HG03045 (cell line): ENCODE data around the gene UGT2B7.
"Not testable (repeated sequence)": the region's sequence is repeated elsewhere in the genome, so short reads cannot be mapped to it uniquely, and the experiment has no call there.

Experiments used
- ATAC-seq: cut with Tn5 transposase; IDR thresholded peaks from one replicate; pipeline ENCODE4 v1.9.1; 2021; ENCODE audit warnings: mild to moderate bottlenecking, moderate library complexity; ENCODE audit not compliant: unreplicated experiment

The UGT2B7 gene

DNA sequence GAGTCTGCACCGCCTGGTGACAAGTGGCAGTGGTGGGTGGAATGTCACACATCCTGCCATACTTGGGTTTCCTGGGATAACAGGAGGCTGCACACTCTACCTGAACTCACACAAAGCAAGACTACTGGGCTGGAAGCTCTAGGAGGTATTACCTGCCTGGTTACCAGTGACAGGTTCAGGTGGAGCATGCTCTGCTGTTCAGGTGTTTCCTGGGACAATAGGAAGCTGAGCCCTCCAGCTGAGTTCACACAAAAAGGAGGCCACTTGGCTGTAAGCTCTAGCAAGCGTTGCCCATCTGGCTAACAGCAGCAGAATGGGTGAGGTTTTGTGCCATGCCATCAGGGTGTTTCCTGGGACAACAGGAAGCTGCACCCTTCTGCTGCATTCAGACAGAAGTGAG lies 17.4 kb upstream of the UGT2B7 start:
- ATAC-seq = no peak

DNA sequence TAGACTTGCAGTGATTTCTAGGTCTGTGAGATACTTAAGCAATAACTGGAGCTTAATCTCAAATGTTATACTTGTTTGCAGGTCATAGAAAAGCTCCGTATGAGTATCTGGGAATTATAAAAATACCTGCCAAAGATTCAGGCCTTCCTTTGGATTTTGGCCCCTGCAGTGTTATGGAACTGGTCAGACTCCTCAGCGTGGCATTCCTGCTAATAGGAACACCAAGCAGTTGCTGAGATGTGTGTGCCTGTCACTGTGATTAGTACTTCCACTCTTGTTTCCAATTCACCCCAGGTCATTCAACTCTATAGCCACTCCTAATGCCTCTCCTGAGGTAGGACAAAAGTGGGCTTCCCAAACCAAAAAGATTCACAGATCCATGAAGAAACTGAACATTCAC lies 7.8 kb upstream of the UGT2B7 start:
- no peak for ATAC-seq

DNA sequence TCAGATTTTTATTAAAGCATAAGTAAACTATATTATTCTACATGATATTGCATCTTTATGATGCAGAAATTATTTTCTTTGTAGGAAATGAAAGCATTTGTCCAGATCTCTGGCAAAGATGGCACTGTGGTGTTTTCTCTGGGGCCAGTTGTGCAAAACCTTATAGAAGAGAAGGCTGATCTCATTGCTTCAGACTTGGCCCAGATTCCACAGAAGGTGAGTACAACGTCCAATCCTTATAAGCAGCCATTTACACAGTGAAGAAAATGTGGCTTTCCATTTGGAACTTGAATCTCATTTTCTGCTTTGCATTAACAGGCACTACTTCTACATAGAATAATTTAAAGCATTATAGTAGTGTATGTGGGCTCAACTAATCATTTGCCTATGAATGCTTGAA lies 6.9 kb upstream of the UGT2B7 start:
- no peak for ATAC-seq

GRCh38 chr4:69092190-69092589 lies 4.1 kb upstream of the UGT2B7 start:
- ATAC-seq = no peak

- ATAC-seq = no peak
Observed at GRCh38 chr4:69092980-69093568, 3.2 kb upstream of the UGT2B7 start.

- no peak for ATAC-seq
Observed at GRCh38 chr4:69093681-69094080, 2.6 kb upstream of the UGT2B7 start.

GRCh38 chr4:69095301-69095731 lies 958 bp upstream of the UGT2B7 start:
- ATAC-seq = no peak

- ATAC-seq = no peak
Observed at GRCh38 chr4:69096810-69097209, 536 bp downstream of the UGT2B7 start.

- ATAC-seq = no peak
Observed at GRCh38 chr4:69098470-69098869, 2.2 kb downstream of the UGT2B7 start.

- no peak for ATAC-seq
Observed at GRCh38 chr4:69099910-69100309, 3.6 kb downstream of the UGT2B7 start.

- not testable (repeated sequence) for ATAC-seq
Observed at GRCh38 chr4:69102668-69103067, 6.4 kb downstream of the UGT2B7 start.

- ATAC-seq = no peak
Observed at GRCh38 chr4:69104719-69105275, 8.5 kb downstream of the UGT2B7 start.

GRCh38 chr4:69115151-69115850 lies 19.0 kb downstream of the UGT2B7 start:
- ATAC-seq = not testable (repeated sequence)

- ATAC-seq = no peak
Observed at GRCh38 chr4:69115851-69116213, 19.6 kb downstream of the UGT2B7 start.

DNA sequence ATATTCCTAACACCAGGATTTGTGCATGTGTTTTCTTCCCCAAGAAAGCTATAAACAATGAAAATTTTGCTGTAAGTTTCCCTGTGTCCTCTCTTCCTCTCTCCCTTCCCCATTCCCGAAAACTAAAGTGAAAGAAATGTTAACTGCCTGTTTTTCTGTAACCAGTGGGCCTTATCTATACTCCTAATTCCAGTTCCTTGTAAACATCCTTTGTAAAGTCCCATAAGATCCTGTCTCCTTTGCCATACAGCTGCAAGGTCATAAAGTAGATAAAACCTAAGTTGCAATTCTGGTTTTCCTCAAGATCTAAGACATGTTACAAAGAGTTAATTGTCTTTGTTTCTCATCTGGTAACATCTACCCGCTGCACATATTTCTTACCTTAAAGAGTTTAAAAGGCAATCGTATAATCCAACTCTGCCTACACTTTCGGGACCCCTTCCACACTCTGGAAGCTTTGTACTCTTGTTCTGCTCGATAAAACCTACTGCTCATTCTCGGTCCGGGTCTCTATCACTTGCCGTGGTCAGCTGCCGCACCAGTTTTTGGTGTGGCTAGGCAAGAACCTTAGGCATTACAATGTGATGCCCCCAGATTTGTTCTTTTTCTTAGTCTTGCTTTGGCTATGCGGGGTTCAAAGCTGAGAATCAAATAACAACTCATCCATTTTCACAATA lies 20.5 kb downstream of the UGT2B7 start:
- no peak for ATAC-seq

DNA sequence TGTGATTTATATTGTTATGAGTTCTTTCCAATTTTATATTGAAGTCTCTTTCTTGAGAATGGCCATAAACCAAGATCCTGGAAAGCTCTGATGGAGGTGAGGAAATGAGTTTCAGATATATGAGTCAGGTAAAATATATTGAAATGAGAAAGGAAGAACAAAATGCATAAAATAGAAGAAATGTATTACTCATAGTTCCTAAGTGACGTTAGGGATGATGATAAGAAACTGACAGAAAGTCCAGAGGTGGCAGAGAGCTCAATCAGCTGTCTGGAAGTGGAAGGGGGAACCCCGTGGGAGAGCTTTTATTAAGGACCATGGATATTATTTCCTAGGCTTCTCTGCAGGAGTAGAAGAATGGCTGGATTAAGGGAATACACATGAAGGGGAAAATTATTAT lies 24.6 kb downstream of the UGT2B7 start:
- no peak for ATAC-seq

- ATAC-seq = no peak
Observed at GRCh38 chr4:69122476-69122875, 26.2 kb downstream of the UGT2B7 start.

- no peak for ATAC-seq
Observed at GRCh38 chr4:69124941-69125340, 28.7 kb downstream of the UGT2B7 start.

GRCh38 chr4:69126024-69126423 lies 29.8 kb downstream of the UGT2B7 start:
- no peak for ATAC-seq

DNA sequence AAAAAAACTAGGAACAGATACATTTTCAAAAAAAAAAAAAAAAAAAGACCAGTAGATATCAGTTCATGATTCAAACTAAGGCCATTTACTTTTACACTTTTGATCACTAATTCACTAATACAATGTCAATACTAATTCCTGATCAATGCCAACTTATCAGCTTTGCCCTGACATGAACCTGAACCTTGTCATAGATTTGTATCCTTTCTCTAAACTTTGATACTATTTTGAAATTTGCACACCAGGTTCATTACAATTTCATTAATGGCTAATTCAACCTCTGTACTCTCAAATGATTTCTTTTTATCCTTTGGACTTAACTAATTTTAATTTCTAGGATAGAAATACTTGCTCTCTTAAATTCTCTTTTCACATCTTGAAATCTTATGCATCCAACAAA lies 37.7 kb downstream of the UGT2B7 start:
- ATAC-seq = no peak

GRCh38 chr4:69134471-69134870 lies 38.2 kb downstream of the UGT2B7 start:
- ATAC-seq = no peak

GRCh38 chr4:69141320-69141719 lies 45.0 kb downstream of the UGT2B7 start:
- ATAC-seq = no peak
